Measurements from ENCODE around the gene DSCAML1.

Gene DSCAML1

GRCh38 chr11:117663821-117664220 lies 133.2 kb downstream of the DSCAML1 start:
- no peaks in the 10 kb centered on the region for H3K4me1 ChIP-seq (ENCODE audit: insufficient read depth, low read length, severe bottlenecking)
- no peak overlapping the region for H2AFZ ChIP-seq (ENCODE audit: low read length)
- no peaks in the 10 kb centered on the region for H3K9me3 ChIP-seq (ENCODE audit: low read length)
- no peaks in the 10 kb centered on the region for H3F3A ChIP-seq (ENCODE audit: insufficient read depth, low read length)
- H3K79me2 ChIP-seq (ENCODE audit: insufficient read depth, low read length), result no peaks in the 10 kb centered on the region
- H3K36me3 ChIP-seq (ENCODE audit: insufficient read depth, low read length), result no peaks in the 10 kb centered on the region
- no peak overlapping the region for H3K27ac ChIP-seq (ENCODE audit: low read depth, low read length, poor library complexity, severe bottlenecking)
- H3K9ac ChIP-seq (ENCODE audit: low read length), result no peak overlapping the region
- H3K4me3 ChIP-seq (ENCODE audit: low read depth, low read length, poor library complexity, severe bottlenecking), result no peak overlapping the region
- no peak for TF ChIP-seq EZH2 (IDR thresholded peaks at IDR 0.05; ENCODE audit: borderline replicate concordance, low read length)
- TF ChIP-seq CTCF (IDR thresholded peaks at IDR 0.05; ENCODE audit: low read length), result no peak
- H4K20me1 ChIP-seq (ENCODE audit: insufficient read depth, low read length), result no peaks in the 10 kb centered on the region
- no peaks in the 10 kb centered on the region for H3K27me3 ChIP-seq (ENCODE audit: insufficient read depth, low read length)
- H3K4me2 ChIP-seq (ENCODE audit: low read length), result no peak overlapping the region
- no peaks in the 10 kb centered on the region for H3K9me2 ChIP-seq (ENCODE audit: low read depth, low read length)

DNA sequence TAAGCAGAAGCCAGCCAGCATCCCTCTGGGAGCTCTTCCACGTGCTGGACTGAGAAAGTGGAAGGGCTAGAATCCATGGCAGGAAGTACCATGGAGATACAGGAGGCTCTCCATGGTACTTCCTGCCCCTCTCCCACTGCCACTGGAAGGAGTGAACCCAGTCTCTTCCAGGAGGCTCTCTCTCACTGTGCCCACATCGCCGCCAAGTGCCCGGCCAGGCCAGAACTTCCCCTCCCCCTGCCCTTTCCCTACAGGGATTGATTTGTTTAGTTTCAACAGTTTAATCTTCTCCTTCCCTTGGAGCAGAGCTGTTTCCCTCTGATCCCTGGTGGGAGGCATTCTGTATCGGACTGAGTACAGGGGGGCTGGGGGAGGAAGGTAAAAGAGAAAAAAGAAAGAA lies 133.6 kb downstream of the DSCAML1 start:
- H3K4me3 ChIP-seq (ENCODE audit: low read depth, low read length, poor library complexity, severe bottlenecking), result no peak overlapping the region
- no peaks in the 10 kb centered on the region for H3K27me3 ChIP-seq (ENCODE audit: insufficient read depth, low read length)
- H3K79me2 ChIP-seq (ENCODE audit: insufficient read depth, low read length), result no peaks in the 10 kb centered on the region
- H3K4me2 ChIP-seq (ENCODE audit: low read length), result no peak overlapping the region
- H3K27ac ChIP-seq (ENCODE audit: low read depth, low read length, poor library complexity, severe bottlenecking), result no peak overlapping the region
- H3K36me3 ChIP-seq (ENCODE audit: insufficient read depth, low read length), result no peaks in the 10 kb centered on the region
- no peaks in the 10 kb centered on the region for H3K9me3 ChIP-seq (ENCODE audit: low read length)
- H3K9ac ChIP-seq (ENCODE audit: low read length), result no peak overlapping the region
- H2AFZ ChIP-seq (ENCODE audit: low read length), result no peak overlapping the region
- no peaks in the 10 kb centered on the region for H3K9me2 ChIP-seq (ENCODE audit: low read depth, low read length)
- no peaks in the 10 kb centered on the region for H3F3A ChIP-seq (ENCODE audit: insufficient read depth, low read length)
- no peaks in the 10 kb centered on the region for H4K20me1 ChIP-seq (ENCODE audit: insufficient read depth, low read length)
- no peak for TF ChIP-seq EZH2 (IDR thresholded peaks at IDR 0.05; ENCODE audit: borderline replicate concordance, low read length)
- TF ChIP-seq CTCF (IDR thresholded peaks at IDR 0.05; ENCODE audit: low read length), result no peak
- H3K4me1 ChIP-seq (ENCODE audit: insufficient read depth, low read length, severe bottlenecking), result no peaks in the 10 kb centered on the region

- Histone ChIP-seq H3K4me2 (ENCODE audit: low read length) (no peak overlapping the region), H3K9ac (ENCODE audit: low read length) (no peak overlapping the region)
Measured at GRCh38 chr11:117662671-117663269, 134.2 kb downstream of the DSCAML1 start.

More at GRCh38 chr11:117662671-117663269, 134.2 kb downstream of the DSCAML1 start:
- no peaks in the 10 kb centered on the region for H4K20me1 ChIP-seq (ENCODE audit: insufficient read depth, low read length)
- H3K79me2 ChIP-seq (ENCODE audit: insufficient read depth, low read length), result no peaks in the 10 kb centered on the region
- H3K36me3 ChIP-seq (ENCODE audit: insufficient read depth, low read length), result no peaks in the 10 kb centered on the region
- no peak overlapping the region for H3K4me3 ChIP-seq (ENCODE audit: low read depth, low read length, poor library complexity, severe bottlenecking)
- no peaks in the 10 kb centered on the region for H3F3A ChIP-seq (ENCODE audit: insufficient read depth, low read length)
- no peak overlapping the region for H2AFZ ChIP-seq (ENCODE audit: low read length)
- H3K27me3 ChIP-seq (ENCODE audit: insufficient read depth, low read length), result no peaks in the 10 kb centered on the region
- H3K9me3 ChIP-seq (ENCODE audit: low read length), result no peaks in the 10 kb centered on the region
- no peaks in the 10 kb centered on the region for H3K9me2 ChIP-seq (ENCODE audit: low read depth, low read length)
- TF ChIP-seq EZH2 (IDR thresholded peaks at IDR 0.05; ENCODE audit: borderline replicate concordance, low read length) (no peak), CTCF (IDR thresholded peaks at IDR 0.05; ENCODE audit: low read length) (no peak)
- no peaks in the 10 kb centered on the region for H3K4me1 ChIP-seq (ENCODE audit: insufficient read depth, low read length, severe bottlenecking)
- H3K27ac ChIP-seq (ENCODE audit: low read depth, low read length, poor library complexity, severe bottlenecking), result no peak overlapping the region

Data from OCI-LY1 (cell line).